PC-3 (cell line): ENCODE measurements around the gene STOML3. TPM values are rescaled to one million over a fixed set of nuclear protein-coding genes. Genes with fewer than 3 reads are reported as not detected.

Experiments
- ATAC-seq: fragments of 200-7000 bp; cut with Tn5 transposase; 2 replicates; pipeline ENCODE4 v1.9.1; 2020; ENCODE audit warnings: mild to moderate bottlenecking, moderate library complexity
- BruUV-seq: library from RNA; stranded (reverse); fragments of 400-500 nt; replicated peaks from 2 replicates; lab custom pipeline; 2021; lab: Mats Ljungman, UMichigan
- CTCF ChIA-PET: fragments of 300-600 bp; sonication (Branson Sonifier 250); formaldehyde crosslinking; loops from one replicate; lab custom pipeline; 2022; ENCODE audit warnings: antibody characterized with exemption; lab: Charles Lee
- POLR2A ChIA-PET: fragments of 300-600 bp; sonication (Branson Sonifier 250); formaldehyde crosslinking; loops from one replicate; lab custom pipeline; 2022; ENCODE audit warnings: antibody characterized with exemption; ENCODE audit not compliant: unreplicated experiment; lab: Charles Lee
- DNase-seq: peaks from one replicate; pipeline ENCODE4 v3.0.0-alpha.2; 2015
- H2AFZ ChIP-seq: fragments of 300-600 bp; sonication (generic); 2 replicates; pipeline ENCODE4 v1.6.0; 2016; ENCODE audit warnings: antibody characterized with exemption, low read length
- H3F3A ChIP-seq: fragments of 300-600 bp; sonication (generic); one replicate; pipeline ENCODE4 v1.6.0; 2017; ENCODE audit warnings: antibody characterized with exemption, low read length, control low read depth, mild to moderate bottlenecking; ENCODE audit not compliant: unreplicated experiment
- H3K27ac ChIP-seq: fragments of 300-600 bp; sonication (generic); 2 replicates; pipeline ENCODE4 v1.5.1; 2016; ENCODE audit warnings: mild to moderate bottlenecking, low read length
- H3K27me3 ChIP-seq: fragments of 300-600 bp; sonication (generic); 2 replicates; pipeline ENCODE4 v1.6.1; 2016; ENCODE audit warnings: low read length, mixed read lengths
- H3K36me3 ChIP-seq: fragments of 300-600 bp; sonication (generic); 2 replicates; pipeline ENCODE4 v1.6.1; 2016; ENCODE audit warnings: low read depth, mixed run types, low read length, mixed read lengths
- H3K4me1 ChIP-seq: fragments of 300-600 bp; sonication (generic); 2 replicates; pipeline ENCODE4 v1.5.1; 2016; ENCODE audit warnings: low read length; ENCODE audit not compliant: insufficient read depth
- H3K4me2 ChIP-seq: fragments of 300-600 bp; sonication (generic); 2 replicates; pipeline ENCODE4 v1.6.0; 2016; ENCODE audit warnings: low read length
- H3K4me3 ChIP-seq: fragments of 300-600 bp; sonication (generic); 2 replicates; pipeline ENCODE4 v1.5.1; 2016; ENCODE audit warnings: mild to moderate bottlenecking, low read length, mixed read lengths
- H3K79me2 ChIP-seq: fragments of 300-600 bp; sonication (generic); 2 replicates; pipeline ENCODE4 v1.6.1; 2017; ENCODE audit warnings: low read length, mixed read lengths
- H3K9ac ChIP-seq: fragments of 300-600 bp; sonication (generic); 2 replicates; pipeline ENCODE4 v1.6.0; 2016; ENCODE audit warnings: mild to moderate bottlenecking, low read length
- H3K9me2 ChIP-seq: fragments of 300-600 bp; sonication (generic); replicated peaks from 2 replicates; pipeline ENCODE4 v1.6.1; 2016; ENCODE audit warnings: mixed run types, low read length, mixed read lengths
- H3K9me3 ChIP-seq: fragments of 300-600 bp; sonication (generic); 2 replicates; pipeline ENCODE4 v1.6.1; 2016; ENCODE audit warnings: low read length, mixed read lengths
- H4K20me1 ChIP-seq: fragments of 300-600 bp; sonication (generic); 2 replicates; pipeline ENCODE4 v1.6.1; 2016; ENCODE audit warnings: low read length, mixed read lengths
- CTCF ChIP-seq: fragments of 300-600 bp; sonication (generic); conservative IDR thresholded peaks from 2 replicates; pipeline ENCODE4 v1.5.1; 2017; ENCODE audit warnings: antibody characterized with exemption, low read depth, mild to moderate bottlenecking, low read length
- EZH2 ChIP-seq: fragments of 300-600 bp; sonication (generic); IDR thresholded peaks from one replicate; pipeline ENCODE4 v1.6.1; 2017; ENCODE audit warnings: antibody characterized with exemption, mild to moderate bottlenecking, low read length; ENCODE audit not compliant: unreplicated experiment
- EZH2phosphoT487 ChIP-seq: fragments of 300-600 bp; sonication (generic); IDR thresholded peaks from 2 replicates; pipeline ENCODE4 v1.6.1; 2018; ENCODE audit warnings: mild to moderate bottlenecking, antibody characterized with exemption, low read length, borderline replicate concordance
- intact Hi-C: fragments of 100-400 bp; cut with micrococcal nuclease; formaldehyde crosslinking; loops from 2 replicates; pipeline ENCODE4 v1.9.0; 2023
- total RNA-seq: library from RNA; depleted of rRNA; stranded (reverse); fragments of >200 nt; gene quantifications from 2 replicates; pipeline ENCODE4 v1.2.3, GENCODE V29; 2014

STOML3 gene
- total RNA-seq, 1 experiment from 2014 or later, result not detected

DNA sequence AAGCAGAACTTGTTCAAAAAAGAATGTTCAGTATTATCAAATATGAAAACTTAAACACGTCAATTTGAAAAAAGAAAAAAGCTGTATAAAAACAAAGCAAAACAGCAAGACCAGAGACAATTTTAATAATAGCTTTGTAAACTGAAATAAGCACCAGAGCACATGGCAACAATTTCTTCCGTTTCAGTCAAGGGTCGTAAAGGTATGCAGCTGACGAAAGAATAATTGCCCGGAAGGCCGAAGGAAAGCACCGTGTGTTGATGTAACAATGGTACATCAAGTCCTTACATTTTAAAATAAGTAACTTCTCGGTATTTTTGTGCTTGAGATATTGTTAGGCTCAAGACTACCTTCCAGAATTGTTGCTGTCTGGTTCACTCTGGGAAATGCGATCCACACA is 45.6 kb upstream of the STOML3 start:
- no TSS peak for BruUV-seq
- POLR2A ChIA-PET, result no interaction called here
- CTCF ChIA-PET, result no interaction called here

DNA sequence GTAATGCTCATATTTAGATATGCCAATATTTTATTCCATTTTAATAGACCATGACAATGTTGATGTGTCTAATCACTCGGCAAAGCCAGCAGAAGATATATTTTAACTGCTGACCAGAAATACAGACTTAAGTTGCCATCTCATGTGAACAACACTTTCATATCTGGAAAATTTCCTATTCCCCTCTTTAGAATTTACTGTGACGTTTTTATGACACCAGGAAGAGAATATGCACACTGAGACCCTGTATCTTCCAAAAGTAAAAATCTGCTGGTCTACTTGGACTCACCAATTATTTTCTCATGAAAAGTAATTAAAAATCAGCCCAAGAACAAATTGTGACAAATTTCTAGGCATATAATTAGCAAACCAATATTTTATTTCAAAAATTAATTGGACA is 45.2 kb upstream of the STOML3 start:
- no peak overlapping the region for H3K27ac ChIP-seq
- peak overlapping the region; percentile 98 for H3K4me3 ChIP-seq
- CTCF ChIA-PET, result no interaction called here
- POLR2A ChIA-PET, result interaction anchor here (0.6 kb wide), 1 partner anchor 15 kb away, joined by 3 read pairs; no protein-coding TSS in a partner anchor
- H3K4me1 ChIP-seq, result peaks cover 19% of the 10 kb centered on the region
- no peaks in the 10 kb centered on the region for H3F3A ChIP-seq
- TF ChIP-seq EZH2phosphoT487 (no peak), CTCF (no peak), EZH2 (no peak)
- H3K9ac ChIP-seq, result peak overlapping the region; percentile 88
- no TSS peak for BruUV-seq
- DNase-seq, result no peak
- ATAC-seq, result no peak
- no peak overlapping the region for H2AFZ ChIP-seq
- H3K4me2 ChIP-seq, result peak overlapping the region; percentile 100
- H3K9me2 ChIP-seq, result no peaks in the 10 kb centered on the region
- no peaks in the 10 kb centered on the region for H3K9me3 ChIP-seq
- H3K36me3 ChIP-seq, result peaks cover 12% of the 10 kb centered on the region
- peaks cover 19% of the 10 kb centered on the region for H4K20me1 ChIP-seq
- intact Hi-C loops, result no loop called here
- H3K79me2 ChIP-seq, result peaks cover 84% of the 10 kb centered on the region
- H3K27me3 ChIP-seq, result no peaks in the 10 kb centered on the region

More for the DNA sequence above, 45.6 kb upstream of the STOML3 start:
- no peaks in the 10 kb centered on the region for H3K27me3 ChIP-seq
- no peaks in the 10 kb centered on the region for H3F3A ChIP-seq
- peaks cover 10% of the 10 kb centered on the region for H3K36me3 ChIP-seq
- H3K79me2 ChIP-seq, result peaks cover 80% of the 10 kb centered on the region
- H3K4me3 ChIP-seq, result peak overlapping the region; percentile 98
- no peaks in the 10 kb centered on the region for H3K9me2 ChIP-seq
- ATAC-seq (no peak), DNase-seq (peak; percentile 26)
- H3K9me3 ChIP-seq, result no peaks in the 10 kb centered on the region
- peaks cover 19% of the 10 kb centered on the region for H3K4me1 ChIP-seq
- peak overlapping the region; percentile 100 for H3K4me2 ChIP-seq
- no peak overlapping the region for H3K27ac ChIP-seq
- peaks cover 19% of the 10 kb centered on the region for H4K20me1 ChIP-seq
- TF ChIP-seq EZH2 (no peak), CTCF (no peak), EZH2phosphoT487 (no peak)
- H3K9ac ChIP-seq, result peak overlapping the region; percentile 88
- no peak overlapping the region for H2AFZ ChIP-seq
- intact Hi-C loops, result no loop called here

GRCh38 chr13:39035204-39035603 is 44.6 kb upstream of the STOML3 start:
- Histone ChIP-seq H3K27me3 (no peaks in the 10 kb centered on the region), H3K4me3 (peak overlapping the region; percentile 98), H2AFZ (no peak overlapping the region), H3K4me2 (peak overlapping the region; percentile 100), H3K36me3 (peaks cover 12% of the 10 kb centered on the region), H3F3A (no peaks in the 10 kb centered on the region), H3K79me2 (peaks cover 88% of the 10 kb centered on the region), H3K9ac (peak overlapping the region; percentile 88), H3K4me1 (peaks cover 15% of the 10 kb centered on the region), H3K9me2 (no peaks in the 10 kb centered on the region), H4K20me1 (peaks cover 19% of the 10 kb centered on the region), H3K9me3 (no peaks in the 10 kb centered on the region), H3K27ac (no peak overlapping the region)
- DNase-seq, result no peak
- CTCF ChIA-PET, result no interaction called here
- intact Hi-C loops, result no loop called here
- BruUV-seq, result no TSS peak
- TF ChIP-seq CTCF, result no peak
- no peak for TF ChIP-seq EZH2
- TF ChIP-seq EZH2phosphoT487, result no peak
- POLR2A ChIA-PET, result interaction anchor here (0.6 kb wide), 1 partner anchor 14 kb away, joined by 3 read pairs; no protein-coding TSS in a partner anchor
- ATAC-seq, result no peak
